ENCODE results near the gene CAPG.
A peak's percentile ranks its signal among the peaks of the same experiment; 100 is the strongest.
"Not testable (repeated sequence)": the region's sequence is repeated elsewhere in the genome, so short reads cannot be mapped to it uniquely, and the experiment has no call there.

The CAPG gene

GRCh38 chr2:85369500-85369899 is 40.7 kb downstream of the CAPG start:
- Histone ChIP-seq H3K27ac (no peak overlapping the region), H3K4me3 (no peak overlapping the region)
- TF ChIP-seq CTCF (IDR thresholded peaks at IDR 0.05), result no peak
- DNase-seq (ENCODE audit: low spot score), result no peak

- H3K27ac ChIP-seq, result no peak overlapping the region
- no peak for TF ChIP-seq CTCF (IDR thresholded peaks at IDR 0.05)
- no peak for DNase-seq (ENCODE audit: low spot score)
- no peak overlapping the region for H3K4me3 ChIP-seq
Measured at GRCh38 chr2:85368921-85369320, 41.2 kb downstream of the CAPG start.

- H3K27ac ChIP-seq, result no peak overlapping the region
- TF ChIP-seq CTCF (IDR thresholded peaks at IDR 0.05), result no peak
- H3K4me3 ChIP-seq, result no peak overlapping the region
- DNase-seq (ENCODE audit: low spot score), result peak; percentile 54
Measured at GRCh38 chr2:85367180-85367579, 43.0 kb downstream of the CAPG start.

- H3K4me3 ChIP-seq; H3K27ac ChIP-seq; DNase-seq (ENCODE audit: low spot score): not testable (repeated sequence)
Measured at GRCh38 chr2:85362653-85363387, 47.3 kb downstream of the CAPG start.

- H3K27ac ChIP-seq, result no peak overlapping the region
- no peak for DNase-seq (ENCODE audit: low spot score)
- no peak for TF ChIP-seq CTCF (IDR thresholded peaks at IDR 0.05)
- no peak overlapping the region for H3K4me3 ChIP-seq
Measured at GRCh38 chr2:85357736-85358135, 52.4 kb downstream of the CAPG start.

GRCh38 chr2:85356186-85356585 is 54.0 kb downstream of the CAPG start:
- Histone ChIP-seq H3K4me3 (no peak overlapping the region), H3K27ac (no peak overlapping the region)
- peak; percentile 33 for DNase-seq (ENCODE audit: low spot score)

GRCh38 chr2:85355521-85355920 is 54.6 kb downstream of the CAPG start:
- Histone ChIP-seq H3K4me3 (peak overlapping the region; percentile 92), H3K27ac (no peak overlapping the region)
- no peak for DNase-seq (ENCODE audit: low spot score)
- TF ChIP-seq CTCF (IDR thresholded peaks at IDR 0.05), result no peak

More at GRCh38 chr2:85356186-85356585, 54.0 kb downstream of the CAPG start:
- TF ChIP-seq CTCF (IDR thresholded peaks at IDR 0.05), result no peak
